GM18502 (cell line): Measurements from ENCODE around the gene VPS37B.

Experiments
- ATAC-seq: cut with Tn5 transposase; IDR thresholded peaks from one replicate; pipeline ENCODE4 v1.9.1; 2021; ENCODE audit warnings: mild to moderate bottlenecking; ENCODE audit not compliant: unreplicated experiment, poor library complexity

The VPS37B gene

DNA sequence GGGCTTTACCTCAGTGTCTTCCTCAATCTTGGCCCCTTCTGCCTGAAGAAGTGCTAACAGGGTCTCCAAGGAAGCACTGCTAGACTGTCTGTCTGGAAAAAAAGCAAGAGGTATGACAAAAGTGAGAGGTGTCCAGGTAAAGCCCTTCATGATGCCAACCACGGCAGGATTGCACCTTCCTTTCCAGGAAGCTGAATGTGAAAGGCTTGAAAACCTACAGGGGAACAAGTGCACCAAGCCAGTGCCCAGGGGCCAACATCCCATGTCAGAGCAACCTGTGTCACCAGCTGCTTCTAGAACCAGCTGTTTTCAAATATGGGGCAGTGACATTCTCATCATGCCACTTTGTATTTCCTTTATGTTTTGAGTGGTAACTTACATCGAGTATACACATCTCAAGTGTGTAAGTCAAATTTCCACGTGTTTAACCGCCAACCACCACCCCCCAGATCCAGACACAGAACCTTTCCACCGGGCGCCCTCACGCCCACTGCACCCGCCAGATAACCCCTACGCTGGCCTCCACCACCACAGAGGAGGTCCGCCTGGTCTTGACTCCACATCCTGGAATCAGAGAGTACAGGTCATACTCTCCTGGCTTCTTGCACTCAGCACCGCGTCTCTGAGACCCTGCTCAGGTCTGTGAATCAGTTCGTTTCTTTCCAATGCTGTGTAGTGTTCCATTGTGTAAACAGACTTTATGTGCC lies 27.3 kb downstream of the VPS37B start:
- ATAC-seq: no peak

DNA sequence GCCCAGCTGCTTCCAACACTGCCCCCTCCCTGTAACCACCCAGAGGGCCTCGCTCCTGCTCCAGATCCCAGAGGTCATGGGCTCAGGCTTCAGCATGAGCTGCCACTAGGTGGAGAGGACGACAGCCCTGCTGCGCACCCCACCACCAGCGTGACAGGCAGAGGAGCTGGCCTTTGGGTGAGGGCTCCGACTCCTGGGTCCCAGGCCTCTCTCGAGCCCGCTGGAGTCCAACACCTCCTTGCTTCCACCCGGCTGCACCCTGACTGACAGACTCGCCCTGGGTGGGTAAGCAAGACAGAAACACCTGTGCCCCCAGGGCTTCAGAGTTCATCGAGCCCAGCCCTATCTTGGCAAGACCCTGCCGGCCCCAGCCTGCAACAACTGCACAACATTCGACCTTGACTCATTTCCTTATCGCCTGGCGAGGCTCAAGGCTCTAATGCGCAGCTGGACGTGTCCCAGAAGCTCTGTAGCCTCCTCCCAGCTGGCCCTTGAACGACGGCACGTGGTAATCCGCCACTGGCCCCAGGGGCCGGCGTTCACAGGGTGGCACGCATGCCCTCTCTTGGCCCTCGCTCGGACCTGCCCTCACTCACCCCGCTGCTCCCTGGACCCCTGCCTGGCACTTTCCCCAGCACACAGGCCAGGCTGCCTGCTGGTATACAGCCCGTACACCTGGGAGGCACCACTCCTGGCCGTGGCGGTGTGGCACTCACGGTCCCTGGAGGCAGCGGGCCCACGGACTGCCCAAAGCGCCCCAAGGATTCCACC lies 28.0 kb downstream of the VPS37B start:
- ATAC-seq: no peak

DNA sequence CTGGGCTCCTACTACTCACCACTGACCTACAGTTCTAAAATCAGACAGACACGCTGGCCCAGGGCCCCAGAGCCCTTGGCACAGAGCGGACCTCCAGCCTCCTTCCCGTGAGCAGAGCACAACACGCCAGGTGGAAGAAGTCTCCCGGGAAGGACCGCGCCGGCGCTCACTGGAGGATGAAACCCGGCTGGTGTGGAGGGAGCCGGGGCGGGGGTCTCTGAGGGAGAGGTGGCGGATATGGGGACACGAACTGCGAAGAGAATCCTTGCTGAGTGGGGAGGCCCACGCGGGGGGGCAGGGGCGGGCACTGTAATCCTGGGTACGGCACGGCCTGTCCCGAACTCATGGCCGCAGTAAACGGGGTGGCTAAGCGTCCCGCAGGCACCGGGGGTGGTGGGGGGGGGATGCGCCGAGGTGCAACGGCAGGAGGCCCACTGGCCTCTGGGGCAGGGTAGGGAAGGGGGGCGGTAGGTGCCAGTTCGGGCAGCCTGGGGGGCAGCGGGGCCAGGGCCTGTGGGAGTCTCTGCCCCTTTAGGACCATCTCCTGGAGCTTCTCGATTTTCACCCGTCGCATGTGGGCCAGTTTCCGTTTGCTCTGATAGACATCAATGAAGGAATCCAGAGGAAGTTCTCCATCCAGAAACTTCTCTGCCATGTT lies 28.8 kb downstream of the VPS37B start:
- ATAC-seq: no peak

DNA sequence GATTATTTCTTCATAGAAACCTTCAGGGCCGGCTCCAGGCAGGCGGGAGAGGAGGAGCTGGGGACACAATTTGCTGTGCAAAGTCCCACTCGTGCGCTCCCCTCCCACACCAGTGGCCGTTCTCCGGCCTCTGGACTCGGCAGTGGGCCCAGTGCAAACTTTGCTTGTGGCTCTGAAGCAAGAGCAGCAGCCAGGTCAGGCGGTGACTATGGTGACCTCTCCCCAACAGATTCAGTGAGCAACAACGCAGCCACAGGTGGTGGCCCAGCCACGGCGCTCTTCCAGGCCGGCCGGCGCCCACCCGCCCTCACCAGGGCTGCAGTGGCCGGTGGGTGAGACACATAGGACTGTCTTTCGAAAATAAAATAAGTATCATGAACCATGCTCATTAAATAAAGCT lies 29.5 kb downstream of the VPS37B start:
- no peak for ATAC-seq

DNA sequence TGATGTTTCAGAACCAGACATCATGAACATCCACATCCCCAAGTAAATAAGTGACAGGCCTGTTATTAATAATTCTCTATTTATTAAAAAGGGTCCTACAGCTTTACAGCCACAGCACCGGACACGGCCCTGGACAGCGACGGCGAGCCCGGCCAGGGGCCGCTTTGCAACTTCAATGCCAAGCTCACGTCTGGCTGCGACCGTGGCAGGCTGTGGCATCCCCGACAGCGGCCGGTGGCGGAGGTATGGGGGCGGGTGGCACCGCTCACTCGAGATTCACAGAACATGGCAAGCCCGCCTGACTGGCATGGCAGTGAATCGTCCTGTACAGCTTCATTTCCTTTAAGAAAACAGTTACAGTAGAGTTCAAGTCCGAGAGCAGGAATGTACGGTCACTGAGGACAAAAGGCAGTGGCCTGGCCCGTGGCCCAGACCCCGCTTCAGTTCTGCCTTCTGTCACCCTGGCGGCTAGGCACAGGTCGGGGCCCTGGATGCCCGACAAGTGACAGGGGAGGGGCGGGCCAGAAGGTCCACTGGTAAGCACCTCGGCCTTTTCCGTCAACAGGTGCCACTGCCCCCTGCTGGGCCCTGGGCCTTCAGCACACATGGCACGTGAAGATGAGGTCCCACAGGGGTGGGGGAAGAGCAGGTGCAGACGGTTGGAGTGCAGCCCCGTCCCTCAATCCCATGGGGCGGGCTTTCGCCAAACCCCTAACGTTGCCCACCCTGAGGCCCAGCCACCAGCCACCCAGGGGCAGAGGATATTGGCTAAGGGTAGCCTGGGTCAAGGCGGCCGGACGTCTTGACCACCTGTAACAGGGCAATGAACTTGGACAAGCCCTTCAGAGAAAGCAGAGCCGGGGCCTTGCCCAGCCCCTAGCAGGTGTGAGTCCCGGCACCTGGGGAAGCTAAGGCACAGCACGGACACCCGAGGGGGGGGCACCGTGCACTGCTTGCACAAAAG lies 30.4 kb downstream of the VPS37B start:
- ATAC-seq: no peak

DNA sequence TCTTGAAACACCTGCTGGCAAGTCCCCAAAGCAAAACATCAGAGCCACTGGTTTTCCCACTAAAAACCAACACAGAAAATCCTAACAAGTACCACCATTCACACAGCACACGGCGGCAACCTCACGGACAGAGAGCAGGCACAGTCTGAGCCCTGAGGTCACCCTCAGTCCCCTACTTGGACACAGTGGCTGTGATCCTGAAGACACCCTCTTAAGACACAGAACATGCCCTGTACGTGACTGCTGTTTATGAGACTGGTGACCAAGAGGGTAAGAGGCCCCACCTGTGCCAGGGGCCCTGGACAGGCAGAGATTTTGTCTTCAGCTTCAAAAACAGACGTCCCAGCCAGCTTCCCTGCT lies 31.1 kb downstream of the VPS37B start:
- no peak for ATAC-seq

DNA sequence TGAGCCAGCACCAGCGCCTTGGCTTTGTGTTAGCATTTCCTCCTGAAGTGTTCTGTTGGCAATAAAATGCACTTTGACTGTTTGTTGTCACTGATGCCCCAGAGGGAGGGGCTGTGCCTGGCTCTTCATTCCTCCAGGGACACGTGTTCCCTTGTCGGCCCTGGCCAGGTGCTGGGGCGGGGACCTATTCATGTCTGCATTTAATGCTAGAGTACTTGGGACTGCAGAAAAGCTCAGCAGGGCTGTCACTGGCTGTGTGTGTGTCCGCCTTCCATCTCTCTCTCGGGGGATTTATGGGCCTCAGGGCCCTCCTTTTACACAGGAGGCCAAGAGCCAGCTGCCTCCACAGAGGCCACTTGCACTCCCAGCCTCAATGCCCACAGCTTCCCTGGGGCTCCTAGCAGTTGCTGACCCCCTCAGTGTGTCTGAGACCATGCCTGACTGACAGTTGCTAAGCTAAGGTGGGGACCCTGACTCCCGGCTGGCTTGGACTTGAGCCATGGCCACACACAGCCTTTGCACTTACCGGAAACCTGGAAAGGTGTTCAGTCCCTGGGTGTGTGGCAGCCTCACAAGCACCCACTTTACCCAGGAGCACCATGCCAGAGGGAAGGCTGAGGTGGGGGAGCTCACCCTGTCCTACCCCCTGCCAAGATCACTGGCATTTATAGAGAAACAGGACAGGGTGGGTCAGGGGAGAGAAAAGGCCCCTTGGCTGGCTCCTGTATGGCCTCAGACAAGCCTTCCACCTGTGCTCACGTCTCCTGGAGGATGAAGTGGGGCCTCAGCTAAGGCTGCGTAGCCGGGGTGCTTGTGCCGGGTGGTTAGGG lies 32.8 kb downstream of the VPS37B start:
- no peak for ATAC-seq

DNA sequence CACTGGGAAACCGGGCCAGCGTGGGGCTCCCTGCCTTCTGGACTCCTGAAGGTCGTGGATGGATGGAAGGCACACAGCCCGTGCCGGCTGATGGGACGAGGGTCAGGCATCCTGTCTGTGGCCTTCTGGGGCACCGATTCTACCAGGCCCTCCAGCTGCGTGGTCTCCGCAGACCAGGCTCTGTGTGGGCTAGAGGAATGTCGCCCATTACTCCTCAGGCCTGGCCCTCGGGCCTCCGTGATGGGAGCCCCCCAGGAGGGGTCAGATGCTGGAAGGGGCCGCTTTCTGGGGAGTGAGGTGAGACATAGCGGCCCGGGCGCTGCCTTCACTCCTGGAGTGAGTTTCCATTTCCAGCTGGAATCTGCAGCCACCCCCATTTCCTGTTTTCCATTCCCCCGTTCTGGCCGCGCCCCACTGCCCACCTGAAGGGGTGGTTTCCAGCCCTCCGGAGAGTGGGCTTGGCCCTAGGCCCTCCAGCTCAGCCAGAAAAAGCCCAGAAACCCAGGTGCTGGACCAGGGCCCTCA lies 33.8 kb downstream of the VPS37B start:
- ATAC-seq: no peak

DNA sequence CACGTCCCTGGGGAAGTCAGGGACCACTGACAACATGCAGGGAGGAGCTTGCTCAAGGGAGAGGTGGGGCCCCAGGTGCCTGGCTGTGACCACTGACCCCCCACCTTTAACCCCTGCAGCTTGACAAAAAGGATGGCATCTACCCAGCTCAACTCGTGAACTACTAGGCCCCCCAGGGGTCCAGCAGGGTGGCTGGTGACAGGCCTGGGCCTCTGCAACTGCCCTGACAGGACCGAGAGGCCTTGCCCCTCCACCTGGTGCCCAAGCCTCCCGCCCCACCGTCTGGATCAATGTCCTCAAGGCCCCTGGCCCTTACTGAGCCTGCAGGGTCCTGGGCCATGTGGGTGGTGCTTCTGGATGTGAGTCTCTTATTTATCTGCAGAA lies 34.3 kb downstream of the VPS37B start:
- ATAC-seq: no peak

DNA sequence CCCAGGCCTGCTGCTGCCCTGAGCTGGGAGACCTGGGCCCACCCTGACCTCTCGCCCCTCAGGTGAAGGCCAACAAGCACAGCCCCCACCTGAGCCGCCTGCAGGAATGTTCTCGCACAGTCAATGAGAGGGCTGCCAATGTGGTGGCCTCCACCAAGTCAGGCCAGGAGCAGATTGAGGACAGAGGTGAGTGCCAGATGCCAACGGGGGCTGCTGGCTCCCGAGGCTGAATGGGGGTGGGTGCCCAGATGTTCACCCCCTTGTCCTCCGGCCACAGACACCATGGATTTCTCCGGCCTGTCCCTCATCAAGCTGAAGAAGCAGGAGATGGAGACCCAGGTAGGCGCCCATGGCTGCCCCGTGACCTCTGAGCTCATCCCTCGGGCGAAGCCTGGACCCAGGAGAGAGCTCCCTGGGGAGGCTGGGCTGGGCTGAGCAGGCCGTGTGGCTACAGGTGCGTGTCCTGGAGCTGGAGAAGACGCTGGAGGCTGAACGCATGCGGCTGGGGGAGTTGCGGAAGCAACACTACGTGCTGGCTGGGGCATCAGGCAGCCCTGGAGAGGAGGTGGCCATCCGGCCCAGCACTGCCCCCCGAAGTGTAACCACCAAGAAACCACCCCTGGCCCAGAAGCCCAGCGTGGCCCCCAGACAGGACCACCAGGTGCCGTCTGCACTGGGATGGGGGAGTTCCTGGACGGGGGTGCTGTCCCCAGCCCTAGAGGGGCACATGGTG lies 34.9 kb downstream of the VPS37B start:
- ATAC-seq: no peak

DNA sequence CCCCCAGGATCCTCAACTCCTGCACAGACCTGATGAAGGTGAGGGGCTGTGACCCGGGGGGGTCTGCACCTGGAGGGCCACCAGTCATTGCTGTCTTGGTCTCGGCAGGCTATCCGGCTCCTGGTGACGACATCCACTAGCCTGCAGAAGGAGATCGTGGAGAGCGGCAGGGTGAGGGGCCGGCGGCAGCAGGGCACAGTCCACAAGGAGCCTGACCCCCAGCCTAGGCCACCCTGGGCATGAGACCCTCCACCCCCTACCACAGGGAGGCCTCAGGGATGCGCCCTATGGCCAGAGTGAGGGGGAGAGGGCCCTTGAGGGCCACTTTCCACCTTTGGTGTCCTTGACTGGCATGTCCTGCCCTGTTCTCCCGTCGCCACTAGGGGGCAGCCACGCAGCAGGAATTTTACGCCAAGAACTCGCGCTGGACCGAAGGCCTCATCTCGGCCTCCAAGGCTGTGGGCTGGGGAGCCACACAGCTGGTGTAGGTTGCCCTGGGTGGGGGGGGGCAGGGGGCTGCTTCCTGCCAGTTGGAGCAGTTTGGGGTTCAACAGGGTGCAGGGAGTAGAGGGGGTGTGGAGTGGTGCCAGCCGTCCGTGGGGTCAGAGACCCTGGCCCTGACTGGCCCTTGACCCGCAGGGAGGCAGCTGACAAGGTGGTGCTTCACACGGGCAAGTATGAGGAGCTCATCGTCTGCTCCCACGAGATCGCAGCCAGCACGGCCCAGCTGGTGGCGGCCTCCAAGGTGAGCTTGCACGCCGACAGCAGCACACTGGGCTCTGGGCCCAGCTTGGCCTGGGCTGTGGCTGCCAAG lies 35.7 kb downstream of the VPS37B start:
- ATAC-seq: no peak

DNA sequence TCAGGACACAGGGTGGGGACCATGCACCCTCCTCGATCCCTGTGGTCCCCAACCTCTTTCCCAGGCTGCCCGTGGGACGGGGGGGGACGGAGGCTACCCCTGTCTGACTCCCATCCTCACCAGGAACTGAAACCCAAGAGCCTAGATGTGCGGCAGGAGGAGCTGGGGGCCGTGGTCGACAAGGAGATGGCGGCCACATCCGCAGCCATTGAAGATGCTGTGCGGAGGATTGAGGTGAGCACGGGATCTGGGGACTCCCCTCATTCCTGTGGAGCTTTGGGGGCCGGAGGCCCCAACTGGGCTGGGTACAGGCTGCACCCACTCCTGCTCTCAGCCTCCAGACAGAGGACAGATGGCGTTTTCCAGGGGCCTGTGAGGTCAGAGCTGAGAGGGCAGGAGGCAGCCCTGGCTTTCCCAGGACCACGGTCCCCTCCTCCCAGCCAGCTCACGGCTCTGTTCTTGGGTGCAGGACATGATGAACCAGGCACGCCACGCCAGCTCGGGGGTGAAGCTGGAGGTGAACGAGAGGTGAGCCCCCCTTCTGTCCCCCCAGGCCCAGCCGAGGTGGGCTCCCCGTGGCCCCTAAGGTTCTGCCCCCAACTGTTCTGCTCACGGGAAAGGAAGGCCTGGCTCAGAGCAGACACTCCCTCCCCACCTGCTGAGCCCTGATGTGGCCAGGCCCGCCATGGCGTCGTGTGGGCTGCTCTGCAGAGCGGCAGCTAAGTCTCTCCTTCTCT lies 36.5 kb downstream of the VPS37B start:
- no peak for ATAC-seq

DNA sequence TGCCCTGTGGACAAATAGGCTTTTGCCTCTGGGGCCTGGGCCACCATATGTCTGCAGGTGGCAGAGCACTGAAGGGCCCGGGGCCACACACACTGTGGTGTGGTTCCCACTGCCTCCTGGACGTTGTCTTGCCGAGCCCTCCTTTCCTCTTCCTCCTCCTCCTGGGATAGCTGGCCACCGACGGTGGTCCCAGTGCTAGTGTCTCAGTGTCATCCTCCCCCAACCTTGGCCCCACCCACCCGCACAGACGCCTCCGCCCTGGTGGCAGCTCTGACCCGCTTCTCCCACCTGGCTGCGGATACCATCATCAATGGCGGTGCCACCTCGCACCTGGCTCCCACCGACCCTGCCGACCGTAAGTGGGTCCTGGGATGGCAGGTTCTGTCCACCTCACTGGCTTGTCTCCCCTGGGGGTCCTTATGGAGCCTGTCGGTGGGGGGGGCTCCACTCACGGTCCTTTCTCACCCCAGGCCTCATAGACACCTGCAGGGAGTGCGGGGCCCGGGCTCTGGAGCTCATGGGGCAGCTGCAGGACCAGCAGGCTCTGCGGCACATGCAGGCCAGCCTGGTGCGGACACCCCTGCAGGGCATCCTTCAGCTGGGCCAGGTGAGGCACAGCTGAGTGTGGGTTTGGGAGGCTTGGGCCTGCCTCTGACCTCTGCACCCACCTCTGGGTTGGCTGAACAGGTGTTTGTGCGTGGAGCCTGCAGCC lies 37.2 kb downstream of the VPS37B start:
- ATAC-seq: no peak

DNA sequence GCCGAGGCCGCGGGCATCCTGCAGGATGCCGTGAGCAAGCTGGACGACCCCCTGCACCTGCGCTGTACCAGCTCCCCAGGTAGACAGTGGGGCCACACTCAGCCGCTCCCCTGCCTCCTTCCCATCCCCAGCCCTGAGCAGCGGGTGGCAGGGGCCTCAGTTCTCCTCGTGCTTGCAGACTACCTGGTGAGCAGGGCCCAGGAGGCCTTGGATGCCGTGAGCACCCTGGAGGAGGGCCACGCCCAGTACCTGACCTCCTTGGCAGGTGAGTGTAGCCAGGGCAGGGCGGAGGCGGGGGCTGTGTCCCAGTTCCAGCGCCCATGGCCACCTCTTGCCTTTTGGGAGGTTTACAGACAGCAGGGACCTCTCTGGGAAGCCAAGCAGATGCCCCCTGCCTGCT lies 37.8 kb downstream of the VPS37B start:
- no peak for ATAC-seq

DNA sequence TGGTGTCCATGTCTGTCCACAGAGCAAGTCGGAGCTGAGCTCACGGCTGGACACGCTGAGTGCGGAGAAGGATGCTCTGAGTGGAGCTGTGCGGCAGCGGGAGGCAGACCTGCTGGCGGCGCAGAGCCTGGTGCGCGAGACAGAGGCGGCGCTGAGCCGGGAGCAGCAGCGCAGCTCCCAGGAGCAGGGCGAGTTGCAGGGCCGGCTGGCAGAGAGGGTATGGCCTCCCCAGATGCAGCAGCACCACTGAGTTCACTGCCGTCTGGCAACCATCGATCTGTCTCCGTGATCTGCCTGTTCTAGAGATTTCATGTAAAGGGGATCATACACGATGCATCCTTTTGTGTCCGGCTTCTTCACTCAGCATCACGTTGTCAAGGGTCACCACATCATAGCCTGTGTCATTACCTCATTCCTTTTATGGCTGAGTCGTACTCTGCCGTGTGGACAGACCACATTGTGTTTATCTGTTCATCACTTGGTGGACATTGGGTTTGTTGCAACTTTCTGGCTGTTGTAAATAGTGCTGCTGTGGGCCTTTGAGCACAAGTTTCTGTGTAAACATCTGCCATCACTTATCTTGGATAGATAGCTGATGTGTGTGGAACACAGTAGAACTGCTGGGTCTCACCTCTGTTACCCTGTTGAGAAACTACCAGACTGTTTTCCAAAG lies 38.8 kb downstream of the VPS37B start:
- ATAC-seq: no peak
